SW 1271 (cell line): ENCODE data around the gene PLK1.

Experiments
- DNase-seq, 2 experiments: peaks; one replicate each; lab custom pipeline; 2025; lab: John Stamatoyannopoulos, UW

Gene PLK1

DNA sequence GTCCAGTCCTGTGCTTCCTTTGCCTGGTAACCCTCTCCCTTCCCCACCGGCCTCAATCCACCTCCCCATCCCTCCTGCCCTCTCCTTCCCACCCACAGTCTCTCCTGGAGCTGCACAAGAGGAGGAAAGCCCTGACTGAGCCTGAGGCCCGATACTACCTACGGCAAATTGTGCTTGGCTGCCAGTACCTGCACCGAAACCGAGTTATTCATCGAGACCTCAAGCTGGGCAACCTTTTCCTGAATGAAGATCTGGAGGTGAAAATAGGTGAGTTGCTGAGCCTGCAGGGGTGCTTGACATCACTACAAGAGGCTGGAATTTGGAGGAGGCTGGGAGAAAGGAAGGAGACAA lies 1.3 kb downstream of the PLK1 start:
- DNase-seq = no peak

DNA sequence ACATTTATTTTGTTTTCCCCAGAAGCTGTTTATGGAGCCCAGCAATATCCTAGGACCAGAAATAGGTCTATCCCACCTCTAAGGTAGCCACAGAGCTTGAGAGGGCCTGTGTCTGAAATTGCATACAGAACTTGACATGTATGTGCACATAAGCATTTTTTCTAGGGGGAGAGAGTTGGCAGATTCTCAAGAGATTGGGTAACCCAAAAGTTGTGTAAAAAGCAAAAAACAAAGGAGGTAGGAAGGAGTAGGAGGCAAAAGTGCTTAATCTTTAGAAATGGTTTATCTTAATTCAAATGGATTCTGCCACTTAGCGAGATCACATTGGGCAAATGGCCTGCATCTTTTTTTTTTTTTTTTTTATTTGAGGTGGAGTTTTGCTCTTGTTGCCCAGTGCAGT lies 3.5 kb downstream of the PLK1 start:
- DNase-seq = no peak

DNA sequence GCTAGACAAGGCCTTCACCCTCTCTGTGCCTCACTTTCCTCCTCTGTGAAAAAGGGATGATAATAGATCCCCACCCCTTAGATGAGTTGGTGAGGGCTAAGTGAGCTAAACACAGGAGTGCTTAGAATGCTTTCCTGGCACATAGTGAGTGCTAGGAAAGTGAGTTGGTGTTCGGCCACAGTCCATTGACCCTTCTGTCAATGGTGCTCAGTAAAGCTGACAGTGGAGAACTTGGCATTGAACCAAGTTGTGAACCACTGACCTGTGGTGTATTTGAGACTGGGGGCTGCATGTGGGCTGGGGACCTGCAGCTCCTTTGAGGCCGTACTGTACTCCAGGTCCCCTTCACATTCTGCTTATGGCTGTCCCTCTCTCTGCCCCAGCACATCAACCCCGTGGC lies 4.8 kb downstream of the PLK1 start:
- no peak for DNase-seq

DNA sequence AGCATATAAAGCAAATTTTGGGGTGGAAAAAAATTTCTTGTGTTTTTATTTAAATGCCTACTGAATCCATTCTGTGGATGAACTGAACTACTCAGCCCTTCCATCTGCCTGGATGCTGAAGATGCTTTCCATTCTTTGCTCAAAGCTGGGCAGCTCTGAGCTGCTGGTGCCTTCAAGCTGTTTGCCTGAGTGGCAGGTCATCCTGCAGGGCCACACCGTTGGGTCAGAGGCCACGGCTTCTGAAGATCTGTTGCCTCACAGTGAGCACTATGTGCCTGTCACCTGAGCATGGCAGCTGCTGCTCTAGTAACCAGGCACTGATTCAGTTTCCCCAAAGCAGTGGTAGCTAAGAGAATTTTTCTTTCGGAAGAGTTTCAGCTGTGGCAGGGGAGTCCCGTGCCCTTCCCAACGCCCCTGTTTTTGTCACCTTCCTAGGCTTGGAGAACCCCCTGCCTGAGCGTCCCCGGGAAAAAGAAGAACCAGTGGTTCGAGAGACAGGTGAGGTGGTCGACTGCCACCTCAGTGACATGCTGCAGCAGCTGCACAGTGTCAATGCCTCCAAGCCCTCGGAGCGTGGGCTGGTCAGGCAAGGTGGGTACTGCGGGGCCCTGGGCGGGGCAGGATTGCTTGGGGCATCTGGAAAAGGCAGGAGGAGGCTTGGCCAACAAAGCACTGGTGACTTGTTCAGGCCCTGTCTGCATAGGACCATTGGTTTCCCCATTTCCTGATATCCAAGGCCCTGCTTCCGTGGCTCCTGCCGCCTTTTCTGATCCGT lies 8.5 kb downstream of the PLK1 start:
- no peak for DNase-seq

DNA sequence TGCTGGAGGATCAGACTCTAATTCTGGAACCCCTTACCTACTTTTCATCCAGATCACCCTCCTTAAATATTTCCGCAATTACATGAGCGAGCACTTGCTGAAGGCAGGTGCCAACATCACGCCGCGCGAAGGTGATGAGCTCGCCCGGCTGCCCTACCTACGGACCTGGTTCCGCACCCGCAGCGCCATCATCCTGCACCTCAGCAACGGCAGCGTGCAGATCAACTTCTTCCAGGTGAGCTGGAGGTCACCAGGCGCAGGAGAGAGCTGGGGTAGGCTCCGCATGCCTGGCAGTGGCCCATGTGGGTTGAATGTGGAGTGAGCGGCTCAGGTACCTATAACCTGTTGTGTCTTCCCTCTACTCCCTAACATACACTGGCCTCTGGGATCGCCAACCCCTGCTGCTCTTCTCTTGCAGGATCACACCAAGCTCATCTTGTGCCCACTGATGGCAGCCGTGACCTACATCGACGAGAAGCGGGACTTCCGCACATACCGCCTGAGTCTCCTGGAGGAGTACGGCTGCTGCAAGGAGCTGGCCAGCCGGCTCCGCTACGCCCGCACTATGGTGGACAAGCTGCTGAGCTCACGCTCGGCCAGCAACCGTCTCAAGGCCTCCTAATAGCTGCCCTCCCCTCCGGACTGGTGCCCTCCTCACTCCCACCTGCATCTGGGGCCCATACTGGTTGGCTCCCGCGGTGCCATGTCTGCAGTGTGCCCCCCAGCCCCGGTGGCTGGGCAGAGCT lies 10.9 kb downstream of the PLK1 start:
- DNase-seq = no peak

DNA sequence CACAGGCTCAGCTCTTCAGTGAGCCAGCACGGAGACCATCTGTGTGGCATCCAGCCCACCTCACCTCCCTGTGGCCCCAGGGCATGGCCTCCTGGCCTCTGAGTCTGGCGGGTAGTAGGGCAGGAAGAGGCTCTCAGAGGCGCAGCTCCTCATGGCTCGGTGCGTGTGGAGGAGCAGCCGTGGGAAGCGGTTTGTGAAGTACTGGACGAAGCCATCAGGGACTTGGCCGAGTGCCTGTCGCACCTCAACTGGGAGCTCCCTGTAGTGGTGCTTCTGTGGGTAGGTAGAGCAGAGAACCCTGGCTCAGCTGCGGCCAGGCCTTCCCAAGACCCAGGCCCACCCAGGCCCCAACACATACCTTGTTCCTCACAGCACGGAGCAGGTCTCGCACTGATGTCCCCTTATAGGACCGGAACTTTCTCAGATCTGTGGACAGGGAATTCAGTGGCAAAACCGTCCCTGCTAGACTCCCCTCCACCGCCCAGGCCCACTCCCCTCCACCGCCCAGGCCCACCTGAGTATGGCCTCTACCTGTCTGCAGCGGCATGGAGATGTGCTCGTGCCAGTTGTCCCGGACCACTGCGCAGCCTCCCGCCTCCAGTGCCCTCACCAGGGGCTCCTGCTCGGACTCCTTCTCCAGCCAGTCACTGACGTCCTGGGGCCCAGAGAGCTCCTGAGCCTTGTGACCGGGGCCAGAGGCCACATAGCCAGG lies 12.2 kb downstream of the PLK1 start:
- no peak for DNase-seq

DNA sequence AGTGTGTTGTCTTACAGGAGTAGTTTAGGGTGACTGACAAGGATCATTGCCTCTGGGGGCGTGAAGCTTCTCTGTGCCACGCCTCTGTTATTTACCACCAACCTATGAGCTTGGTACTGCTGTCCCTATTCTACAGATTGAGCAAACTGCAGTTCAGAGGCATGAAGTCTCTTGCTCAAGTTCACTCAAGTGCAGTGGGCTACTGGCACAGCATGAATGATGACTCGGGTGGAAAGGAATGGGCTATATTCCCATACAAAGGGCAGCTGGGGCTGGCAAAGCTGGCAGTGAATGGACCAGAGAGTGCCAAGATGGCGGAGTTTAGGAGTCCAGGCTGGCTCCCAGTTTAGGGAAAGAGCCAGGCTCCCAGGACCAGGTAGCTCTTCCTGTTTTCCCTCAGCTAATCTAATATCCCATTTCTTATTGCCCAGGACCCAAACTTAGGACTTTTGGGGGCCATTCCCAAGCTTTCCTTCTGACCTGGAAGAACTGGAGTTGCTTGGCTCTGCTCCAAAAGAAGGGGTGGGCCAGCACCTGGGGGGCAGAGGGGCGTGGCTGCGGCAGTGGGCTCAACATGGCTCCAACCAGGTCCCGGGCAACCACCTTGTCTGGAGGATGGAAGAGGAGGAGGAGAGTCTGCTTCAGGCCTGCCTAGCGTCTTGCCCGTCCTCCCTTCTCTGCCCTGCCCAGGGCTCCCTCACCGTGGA lies 12.9 kb downstream of the PLK1 start:
- peak in 1 of 2 experiments; percentile 4 for DNase-seq

DNA sequence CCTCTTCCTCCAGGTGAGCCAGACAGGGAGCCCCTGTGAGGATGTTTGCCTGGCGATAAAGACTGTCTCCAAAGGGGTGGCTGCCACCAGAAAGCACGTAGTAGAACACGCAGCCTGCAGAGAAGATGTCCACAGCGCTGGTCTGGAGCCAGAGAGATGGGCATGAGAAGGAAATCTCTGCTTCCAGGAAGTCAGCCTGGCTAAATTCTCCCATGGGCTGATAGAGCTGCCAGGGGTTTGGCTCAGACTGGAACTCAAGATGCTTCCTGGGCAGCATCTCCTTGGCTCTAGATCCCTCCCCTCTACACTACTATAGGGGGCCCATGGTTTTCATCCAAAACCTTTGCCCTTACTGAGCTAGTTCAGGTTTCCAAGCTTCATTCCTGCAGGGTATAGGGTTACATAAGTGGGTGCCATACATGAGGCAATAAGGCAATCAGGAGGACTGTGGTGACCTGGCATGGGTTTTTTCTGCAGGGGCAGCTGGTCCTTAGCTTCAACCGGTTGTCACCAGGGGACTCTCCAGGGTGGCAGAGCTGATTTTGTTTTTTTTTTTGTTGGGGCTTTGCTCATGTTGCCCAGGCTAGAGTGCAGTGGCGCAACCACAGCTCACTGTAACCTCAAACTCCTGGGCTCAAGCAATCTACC lies 13.6 kb downstream of the PLK1 start:
- no peak for DNase-seq

DNA sequence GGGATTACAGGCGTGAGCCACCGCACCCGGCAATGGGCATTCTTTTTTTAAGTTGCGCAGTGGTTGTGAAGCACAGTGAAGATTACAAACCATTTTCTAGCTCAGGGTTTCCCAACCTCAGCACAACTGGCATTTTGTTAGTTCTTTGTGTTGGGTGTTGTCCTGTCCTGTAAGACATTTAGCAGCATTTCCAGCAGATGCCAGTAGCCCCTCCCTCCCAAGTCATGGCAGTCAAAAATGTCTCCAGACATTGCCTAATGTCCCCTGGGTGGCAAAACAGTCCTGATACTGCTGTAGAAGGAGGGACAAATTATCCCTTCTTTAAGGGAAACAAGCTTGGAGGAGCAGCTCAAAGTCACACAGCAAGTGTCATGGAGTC lies 15.6 kb downstream of the PLK1 start:
- DNase-seq = no peak

DNA sequence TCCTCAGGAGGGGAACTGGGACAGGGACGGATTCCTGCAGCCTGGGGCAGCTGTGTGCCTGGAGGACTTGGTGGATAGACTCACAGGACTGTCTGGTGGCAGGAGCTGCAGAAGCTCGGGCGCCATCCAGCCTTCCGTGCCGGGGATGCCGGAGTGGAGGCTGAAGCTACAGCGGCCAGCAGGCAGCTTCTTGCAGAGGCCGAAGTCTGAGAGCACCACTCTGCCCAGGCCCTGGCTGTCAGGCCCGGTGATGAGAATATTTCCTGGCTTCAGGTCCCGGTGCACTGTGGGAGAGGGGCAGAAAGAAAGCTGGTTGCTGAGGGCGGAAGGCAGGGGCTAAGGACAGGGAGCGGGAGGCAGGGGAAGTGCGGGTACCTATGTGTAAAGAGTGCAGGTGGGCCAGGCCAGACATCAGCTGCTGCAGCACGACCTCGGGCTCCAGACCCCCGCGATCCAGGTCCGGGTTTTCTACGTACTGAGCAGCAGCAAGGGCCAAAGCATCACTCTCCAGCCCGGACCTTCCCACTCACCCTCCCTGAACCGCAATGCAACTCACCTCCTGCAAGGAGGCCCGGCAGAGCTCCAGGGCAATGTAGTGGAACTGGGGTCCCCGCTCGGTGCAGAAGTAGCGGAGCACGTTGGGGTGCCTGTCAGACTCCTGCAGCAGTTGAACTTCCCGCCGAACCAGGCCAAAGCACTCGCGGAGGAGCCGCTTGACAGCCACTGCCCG lies 16.1 kb downstream of the PLK1 start:
- no peak for DNase-seq

DNA sequence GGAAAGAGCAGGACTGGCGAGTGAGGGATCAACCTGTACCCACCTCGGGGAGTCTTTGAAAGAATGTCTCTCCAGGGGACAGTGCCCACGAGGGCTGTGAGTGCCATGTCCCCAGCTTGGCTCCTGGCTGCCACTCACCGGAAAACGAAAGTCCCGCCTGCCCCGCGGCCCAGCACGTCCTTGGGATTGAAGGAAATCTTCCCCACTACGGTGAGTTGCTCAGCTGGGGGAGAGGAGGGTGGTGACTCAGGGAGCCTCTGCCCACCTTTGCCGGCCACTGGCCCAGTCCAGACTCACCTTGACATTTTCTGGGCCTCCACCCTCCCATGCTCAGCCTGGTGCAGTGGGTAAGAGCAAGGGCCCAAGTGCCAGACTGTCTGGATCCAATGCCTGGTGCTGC lies 17.1 kb downstream of the PLK1 start:
- DNase-seq = no peak

DNA sequence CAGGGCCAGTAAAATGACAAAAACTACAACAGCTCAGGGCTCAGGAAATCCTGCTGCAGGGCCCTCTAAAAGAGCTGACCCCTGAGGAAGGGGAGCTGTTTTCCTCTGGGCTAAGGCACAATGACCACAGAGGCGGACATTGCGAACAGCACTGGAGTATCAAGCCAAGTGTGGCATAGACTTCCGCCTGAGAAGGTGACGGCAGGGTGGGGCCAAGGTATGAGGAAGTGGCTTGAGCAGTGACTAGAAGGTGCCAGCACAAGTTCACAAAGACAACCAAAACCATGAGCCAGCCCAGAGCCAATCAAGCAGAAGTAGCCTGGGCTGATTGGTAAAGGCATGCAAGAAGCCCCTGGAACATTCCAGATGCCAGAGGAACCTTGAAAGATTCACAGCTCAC lies 20.4 kb downstream of the PLK1 start:
- DNase-seq = no peak

DNA sequence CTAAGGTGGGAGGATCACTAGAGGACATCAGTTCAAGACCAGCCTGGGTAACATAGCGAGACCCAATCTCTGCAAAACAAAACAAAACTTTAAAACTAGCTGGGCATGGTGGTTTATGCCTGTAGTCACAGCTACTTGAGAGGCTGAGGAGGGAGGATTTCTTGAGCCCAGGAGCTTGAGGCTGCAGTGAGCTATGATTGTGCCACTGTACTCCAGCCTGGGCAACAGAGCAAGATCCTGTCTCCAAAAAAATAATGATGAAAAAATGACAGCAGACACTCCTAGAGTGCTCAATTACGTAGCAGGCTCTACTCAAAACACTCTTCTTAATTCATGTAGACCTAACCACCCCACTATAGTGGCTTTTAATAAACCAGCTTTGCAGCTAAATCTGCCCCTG lies 21.4 kb downstream of the PLK1 start:
- no peak for DNase-seq

DNA sequence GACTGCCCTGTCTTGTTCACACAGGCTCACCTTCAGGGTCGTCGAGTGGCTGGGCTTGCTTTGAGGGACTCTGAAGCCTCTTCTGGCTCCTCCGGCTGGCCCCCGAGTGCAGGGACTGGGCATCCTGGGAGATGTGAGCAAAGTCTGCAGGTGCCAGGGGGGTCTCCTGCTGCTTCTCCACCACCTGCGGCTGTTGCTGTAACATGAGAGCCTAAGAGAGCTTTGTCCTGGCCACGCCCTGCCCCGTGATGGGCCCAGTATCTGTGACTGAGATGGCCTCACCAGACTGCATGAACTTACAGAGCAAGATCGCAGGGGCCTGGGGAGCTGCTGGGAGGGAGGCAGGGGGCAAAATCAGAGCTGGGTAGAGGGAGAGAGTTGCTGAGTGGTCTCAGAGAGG lies 21.8 kb downstream of the PLK1 start:
- DNase-seq = no peak

DNA sequence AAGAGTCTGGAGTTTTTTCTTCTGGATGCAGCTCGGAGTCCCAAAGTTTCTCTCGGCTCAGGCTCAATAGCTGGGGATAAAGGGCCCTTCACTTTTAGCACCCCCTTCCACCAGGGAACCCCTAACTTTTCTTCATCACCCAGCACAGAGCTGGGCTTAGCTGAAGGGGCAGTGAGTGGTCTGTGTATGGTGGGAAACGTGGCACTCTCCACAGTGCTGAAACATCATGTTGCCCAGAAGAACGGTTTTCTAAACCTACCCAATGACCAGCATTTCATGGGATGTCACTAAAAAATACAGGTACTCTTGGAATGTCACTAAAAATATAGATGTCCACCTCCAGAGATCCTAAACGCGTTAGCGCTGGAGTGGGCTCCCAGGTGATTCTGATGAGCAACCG lies 22.4 kb downstream of the PLK1 start:
- no peak for DNase-seq

DNA sequence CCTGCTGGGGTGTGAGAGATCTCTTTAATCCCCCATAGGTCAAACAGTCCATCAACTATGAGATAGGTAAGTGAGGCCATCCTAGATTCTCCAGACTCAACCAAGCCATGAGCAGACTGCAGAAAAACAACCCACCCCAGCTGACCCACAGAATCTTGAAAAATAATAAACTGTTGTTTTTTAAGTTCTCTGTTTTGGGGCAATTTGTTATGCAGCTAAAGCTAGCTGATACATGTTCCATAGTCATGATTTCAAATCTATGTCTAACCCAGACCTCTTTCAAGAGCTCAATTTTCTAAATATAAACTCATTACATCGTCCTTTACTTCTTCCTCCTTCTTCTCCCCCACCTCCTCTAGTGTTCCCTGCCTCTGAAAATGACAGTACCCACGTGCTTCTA lies 24.3 kb downstream of the PLK1 start:
- no peak for DNase-seq

DNA sequence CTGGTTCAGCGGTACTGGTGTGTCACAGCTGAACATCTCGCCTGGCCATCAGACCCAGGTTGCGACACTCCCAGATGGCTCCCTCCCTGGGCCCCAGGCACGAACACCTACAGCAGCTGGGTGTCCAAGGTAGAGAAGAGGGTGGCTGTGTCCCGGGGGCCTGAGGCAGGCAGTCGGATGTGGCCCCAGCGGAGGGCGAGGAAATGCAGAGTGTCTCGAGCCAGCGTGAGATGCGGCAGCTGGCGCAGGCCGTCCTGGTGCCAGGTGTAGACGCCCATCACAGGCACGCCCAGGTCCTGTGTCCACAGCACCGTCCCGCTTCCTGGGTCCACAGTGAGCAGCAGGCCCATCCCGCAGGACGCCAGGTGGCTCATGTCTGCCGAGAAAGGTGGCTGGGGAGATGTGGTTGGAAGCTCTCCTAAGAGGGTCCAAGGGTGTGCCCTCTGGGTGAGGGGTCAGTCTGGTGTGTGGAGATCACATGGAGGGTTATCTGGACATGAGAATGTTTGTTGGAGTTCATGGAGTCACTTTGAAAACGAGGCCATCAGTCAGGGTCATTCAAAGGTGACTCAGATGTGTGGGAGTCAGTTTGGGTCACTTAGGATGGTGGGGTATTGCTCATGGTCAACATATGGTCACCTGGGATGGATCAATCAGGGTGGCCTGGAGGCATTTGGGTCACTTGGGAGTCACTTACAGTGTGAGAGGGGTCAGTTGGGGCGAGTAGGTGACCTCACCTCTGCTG lies 26.3 kb downstream of the PLK1 start:
- DNase-seq = no peak

DNA sequence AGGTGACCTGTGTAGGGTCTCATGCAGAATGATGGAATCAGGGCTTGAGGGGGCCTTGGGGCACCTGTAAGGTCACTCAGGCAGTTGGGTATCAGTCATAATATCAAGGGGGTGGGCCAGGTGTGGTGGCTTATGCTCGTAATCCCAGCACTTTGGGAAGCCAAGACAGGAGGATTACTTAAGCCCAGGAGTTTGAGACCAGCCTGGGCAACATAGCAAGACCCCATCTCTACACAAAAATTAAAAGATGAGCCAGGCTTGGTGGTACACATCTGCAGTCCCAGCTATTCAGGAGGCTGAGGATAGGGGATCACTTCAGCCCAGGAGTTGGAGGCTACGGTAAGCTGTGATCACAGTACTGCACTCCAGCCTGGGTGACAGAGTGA lies 26.8 kb downstream of the PLK1 start:
- DNase-seq = no peak

DNA sequence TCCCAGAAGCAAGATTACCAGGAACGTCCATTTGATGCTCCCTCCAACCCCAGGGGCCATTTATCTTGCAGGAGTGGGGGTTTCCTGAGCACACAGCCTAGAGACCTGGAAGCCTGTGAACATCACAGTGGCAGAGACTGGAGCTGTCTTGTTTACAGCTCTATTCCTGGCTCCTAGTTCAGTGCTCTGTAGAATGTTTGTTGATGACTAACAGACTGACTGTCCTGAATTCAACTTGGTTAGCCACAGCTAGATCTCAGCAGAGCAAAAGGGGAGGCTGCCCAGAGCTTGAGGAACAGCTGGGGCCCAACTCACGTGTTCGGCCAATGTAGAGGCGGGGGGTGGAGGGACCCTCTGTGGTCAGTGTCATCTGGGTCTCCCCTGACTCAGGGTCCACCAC lies 27.8 kb downstream of the PLK1 start:
- DNase-seq = no peak

DNA sequence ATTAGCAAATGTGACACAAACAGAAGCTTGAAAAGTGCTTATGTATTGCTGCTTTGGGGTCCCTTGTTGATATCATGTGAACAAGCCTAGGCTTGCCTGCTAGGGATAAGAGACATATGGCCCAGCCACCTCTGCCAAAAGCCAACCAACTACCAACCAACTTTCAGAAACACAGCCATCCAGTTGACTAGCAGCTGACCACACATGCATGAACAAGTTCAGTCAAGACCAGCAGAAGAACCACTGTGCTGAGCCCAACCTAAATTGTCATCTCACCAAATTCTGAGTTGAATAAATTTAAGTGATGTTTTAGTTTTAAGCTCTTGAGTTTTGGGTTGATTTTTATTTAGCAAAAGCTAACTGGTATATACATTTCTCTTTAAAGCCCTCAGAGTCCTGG lies 30.8 kb downstream of the PLK1 start:
- DNase-seq = no peak

DNA sequence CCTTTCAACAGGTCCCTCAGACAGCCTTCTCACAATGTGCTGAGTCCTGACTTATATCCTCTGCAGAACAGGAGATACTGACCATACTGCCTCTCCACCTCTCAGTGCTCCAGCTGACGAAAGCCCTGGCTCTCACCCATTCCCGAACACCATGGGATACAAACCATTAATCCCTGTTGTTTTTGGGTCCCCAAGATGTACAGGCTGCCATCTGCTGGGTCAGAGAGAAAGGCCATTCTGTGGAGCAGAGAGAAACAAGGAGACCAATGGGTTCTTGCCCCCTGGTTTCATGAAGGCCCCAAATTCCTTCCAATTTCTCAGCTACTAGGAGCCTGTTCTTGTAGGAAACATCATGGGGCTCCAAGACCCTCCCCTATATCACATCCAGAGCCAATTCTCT lies 31.3 kb downstream of the PLK1 start:
- no peak for DNase-seq
